ENCODE results near the gene ZNF775. TPM values are rescaled to one million over a fixed set of nuclear protein-coding genes. Genes with fewer than 3 reads are reported as not detected.

The ZNF775 gene
- total RNA-seq, 1 experiment from 2014 or later: 1.7 TPM

DNA sequence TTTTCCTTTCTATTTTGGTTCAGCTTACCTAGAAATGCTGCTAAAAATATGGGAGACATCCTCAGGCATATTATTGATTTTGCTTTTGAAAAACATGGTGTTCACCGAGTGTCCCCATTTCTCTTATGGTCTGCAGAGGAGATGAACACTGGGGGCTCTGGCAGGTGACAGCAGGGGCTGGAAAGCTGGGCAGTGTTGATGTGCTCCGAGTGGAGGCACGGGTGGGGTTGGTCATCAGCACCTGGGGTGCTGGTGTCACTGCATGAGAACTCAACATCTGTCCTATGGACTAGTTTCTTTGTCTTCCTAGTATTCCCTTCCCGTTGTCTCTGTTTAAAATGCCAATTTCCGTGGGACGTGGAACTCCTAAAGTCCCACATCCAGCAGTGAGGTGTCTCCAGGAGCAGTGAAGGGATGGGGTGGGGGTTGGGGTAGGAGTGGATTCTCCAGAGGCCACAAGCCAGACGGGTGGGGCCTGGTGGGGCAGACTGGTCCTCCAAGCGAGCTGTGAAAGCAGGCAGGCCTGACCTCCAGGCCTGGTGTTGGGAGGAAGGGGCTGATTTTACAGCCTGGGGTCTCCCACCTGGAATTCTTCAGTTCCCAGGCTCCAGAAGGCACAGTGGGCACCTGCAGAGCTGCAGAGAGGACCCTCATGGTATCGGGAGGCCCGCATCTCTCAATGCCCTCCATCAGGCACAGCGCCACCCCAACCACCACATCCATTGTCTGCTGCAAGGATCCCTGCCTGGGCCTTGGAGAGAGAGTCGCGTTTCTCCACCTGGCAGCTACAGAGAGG lies 24.4 kb downstream of the ZNF775 start:
- H3K9me3 Mint-ChIP-seq (ENCODE audit: unreplicated experiment): no peaks in the 10 kb centered on the region
- intact Hi-C loops (cut with micrococcal nuclease): no loop called here
- H3K4me1 Mint-ChIP-seq (ENCODE audit: insufficient read depth, unreplicated experiment): peaks cover 34% of the 10 kb centered on the region
- H3K27ac Mint-ChIP-seq (ENCODE audit: low read depth, unreplicated experiment): no peak overlapping the region
- H3K27me3 Mint-ChIP-seq (ENCODE audit: insufficient read depth, unreplicated experiment): no peaks in the 10 kb centered on the region
- no TSS peak for BruUV-seq (replicated peaks)
- H3K4me3 Mint-ChIP-seq (ENCODE audit: unreplicated experiment): no peak overlapping the region
- peaks cover 9% of the 10 kb centered on the region for H3K36me3 Mint-ChIP-seq (ENCODE audit: insufficient read depth, unreplicated experiment)
- CTCF ChIA-PET: interaction anchor here (0.5 to 1.9 kb wide), 6 partner anchors 14 to 674 kb away, joined by 3 to 6 read pairs (median 5); partner anchors contain the start of gene REPIN1
- DNase-seq (ENCODE audit: unreplicated experiment): no peak
- POLR2A ChIA-PET: interaction anchor here (0.9 to 2.1 kb wide), 3 partner anchors 23 to 36 kb away, joined by 5 to 6 read pairs (median 6); partner anchors contain the start of gene REPIN1
- no peak for TF ChIP-seq CTCF (IDR thresholded peaks at IDR 0.05; ENCODE audit: unreplicated experiment)

- intact Hi-C loops (cut with micrococcal nuclease): no loop called here
- Mint-ChIP-seq H3K9me3 (ENCODE audit: unreplicated experiment) (no peaks in the 10 kb centered on the region), H3K4me1 (ENCODE audit: insufficient read depth, unreplicated experiment) (peaks cover 28% of the 10 kb centered on the region), H3K4me3 (ENCODE audit: unreplicated experiment) (peak overlapping the region; percentile 74), H3K27ac (ENCODE audit: low read depth, unreplicated experiment) (no peak overlapping the region), H3K36me3 (ENCODE audit: insufficient read depth, unreplicated experiment) (peaks cover 8% of the 10 kb centered on the region), H3K27me3 (ENCODE audit: insufficient read depth, unreplicated experiment) (no peaks in the 10 kb centered on the region)
- POLR2A ChIA-PET: interaction anchor here (0.9 to 1.3 kb wide), 3 partner anchors 24 to 37 kb away, joined by 3 to 6 read pairs (median 5); no protein-coding TSS in a partner anchor
- no peak for TF ChIP-seq CTCF (IDR thresholded peaks at IDR 0.05; ENCODE audit: unreplicated experiment)
- CTCF ChIA-PET: interaction anchor here (0.5 to 2.0 kb wide), 8 partner anchors 13 to 675 kb away, joined by 3 to 11 read pairs (median 4); no protein-coding TSS in a partner anchor
- no peak for DNase-seq (ENCODE audit: unreplicated experiment)
- BruUV-seq (replicated peaks): TSS peak; percentile 31
Observed at GRCh38 chr7:150404172-150404804, 25.2 kb downstream of the ZNF775 start.

GRCh38 chr7:150404805-150405583 lies 25.9 kb downstream of the ZNF775 start:
- POLR2A ChIA-PET: interaction anchor here (0.8 to 1.3 kb wide), 5 partner anchors 25 to 37 kb away, joined by 3 to 6 read pairs (median 5); no protein-coding TSS in a partner anchor
- CTCF ChIA-PET: interaction anchor here (0.6 to 2.0 kb wide), 11 partner anchors 12 to 754 kb away, joined by 3 to 11 read pairs (median 4); no protein-coding TSS in a partner anchor
- intact Hi-C loops (cut with micrococcal nuclease): loop anchor here (1.0 kb wide), 1 partner anchor 26 kb away; the partner anchor contains the start of gene ZNF775

More at GRCh38 chr7:150404805-150405583, 25.9 kb downstream of the ZNF775 start:
- peak overlapping the region; percentile 74 for H3K4me3 Mint-ChIP-seq (ENCODE audit: unreplicated experiment)
- peaks cover 24% of the 10 kb centered on the region for H3K4me1 Mint-ChIP-seq (ENCODE audit: insufficient read depth, unreplicated experiment)
- BruUV-seq (replicated peaks): no TSS peak
- peak; percentile 59 for DNase-seq (ENCODE audit: unreplicated experiment)
- peak overlapping the region; percentile 23 for H3K27ac Mint-ChIP-seq (ENCODE audit: low read depth, unreplicated experiment)
- no peak for TF ChIP-seq CTCF (IDR thresholded peaks at IDR 0.05; ENCODE audit: unreplicated experiment)
- H3K36me3 Mint-ChIP-seq (ENCODE audit: insufficient read depth, unreplicated experiment): peaks cover 1% of the 10 kb centered on the region
- no peaks in the 10 kb centered on the region for H3K27me3 Mint-ChIP-seq (ENCODE audit: insufficient read depth, unreplicated experiment)
- H3K9me3 Mint-ChIP-seq (ENCODE audit: unreplicated experiment): no peaks in the 10 kb centered on the region

Data from MCF 10A (cell line).